Vagina (tissue), 2 donors: ENCODE measurements around the gene GMPPA. TPM values are rescaled to one million over a fixed set of nuclear protein-coding genes. Genes with fewer than 3 reads are reported as not detected.

Experiments
- DNase-seq, 2 donors: peaks; one replicate each; pipeline ENCODE4 v3.0.0-alpha.2; 2017; ENCODE audit errors: extremely low spot score in 2 of 2
- H3K27ac ChIP-seq: fragments of 200-600 bp; sonication (generic); one replicate; pipeline ENCODE4 v1.5.1; 2019
- H3K27me3 ChIP-seq: fragments of 200-600 bp; sonication (generic); one replicate; pipeline ENCODE4 v1.5.1; 2019
- H3K36me3 ChIP-seq, 2 donors: fragments of 200-600 bp; sonication (generic); one replicate each; pipeline ENCODE4 v1.5.1; 2017 to 2019
- H3K4me1 ChIP-seq: fragments of 200-600 bp; sonication (generic); one replicate; pipeline ENCODE4 v1.5.1; 2019
- H3K4me3 ChIP-seq, 2 donors: fragments of 200-600 bp; sonication (generic); 1 replicate in 1 of 2; 2 replicates in 1 of 2; pipeline ENCODE4 v1.5.1; 2016 to 2019
- H3K9me3 ChIP-seq: fragments of 200-600 bp; sonication (generic); one replicate; pipeline ENCODE4 v1.5.1; 2019
- POLR2A ChIP-seq, 2 donors: fragments of 450-650 bp; IDR thresholded peaks; one replicate each; pipeline ENCODE4 v1.6.1; 2017; ENCODE audit warnings: antibody characterized with exemption in 2 of 2, mild to moderate bottlenecking in 2 of 2, moderate library complexity in 2 of 2
- POLR2AphosphoS5 ChIP-seq, 2 donors: sonication (generic); formaldehyde crosslinking; IDR thresholded peaks; one replicate each; pipeline ENCODE4 v1.9.0; 2017; ENCODE audit warnings: antibody characterized with exemption in 2 of 2, mild to moderate bottlenecking in 2 of 2, low read depth in 1 of 2; ENCODE audit not compliant: insufficient read depth in 1 of 2
- intact Hi-C: fragments of 100-400 bp; cut with DNase I; formaldehyde crosslinking; loops from one replicate; pipeline ENCODE4 v1.15.1; 2023
- total RNA-seq: library from RNA; depleted of rRNA; stranded (reverse); fragments of >200 nt; gene quantifications from one replicate; pipeline ENCODE4 v1.2.3, GENCODE V29; 2016
- TF ChIP-seq, protein P1 (sequence below), 3 experiments: fragments of 450-650 bp in 2 of 3; fragments of 200-600 bp in 1 of 3; sonication (generic) in 1 of 3; IDR thresholded peaks; one replicate each; pipeline ENCODE4 v1.5.1; 2017 to 2019; ENCODE audit warnings: antibody characterized with exemption in 3 of 3, mild to moderate bottlenecking in 2 of 3, moderate library complexity in 2 of 3

Gene GMPPA
- total RNA-seq, 1 donor from 2014 or later = 35.4 TPM

DNA sequence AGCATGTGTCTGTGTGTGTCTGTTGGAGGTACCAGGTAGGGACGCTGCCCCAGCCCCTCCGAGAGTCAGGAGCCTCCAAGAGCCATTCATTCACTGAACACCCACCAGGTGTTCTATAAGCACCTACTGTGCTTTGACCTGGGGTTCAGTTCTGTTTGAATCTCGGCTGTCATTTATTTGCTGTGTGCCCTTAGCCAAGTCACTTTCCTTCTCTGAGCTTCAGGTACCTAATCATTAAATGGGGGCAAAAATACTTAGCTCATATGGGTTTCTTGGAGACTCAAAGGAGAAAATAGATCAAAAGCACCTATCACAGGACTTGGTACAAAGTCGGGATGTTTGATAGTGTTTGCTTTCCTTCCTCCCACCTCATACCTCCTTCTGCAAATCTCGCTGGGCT, 28.8 kb downstream of the GMPPA start:
- intact Hi-C loops = loop anchor here (2.0 to 5.0 kb wide), 2 partner anchors 55 to 123 kb away; no protein-coding TSS in a partner anchor
- H3K27me3 ChIP-seq = no peaks in the 10 kb centered on the region
- no peak overlapping the region for H3K27ac ChIP-seq
- no peak overlapping the region for H3K4me3 ChIP-seq
- H3K36me3 ChIP-seq = no peaks in the 10 kb centered on the region
- H3K4me1 ChIP-seq = peaks cover 10% of the 10 kb centered on the region
- TF ChIP-seq POLR2AphosphoS5 (IDR thresholded peaks at IDR 0.05; ENCODE audit: insufficient read depth in 1 of 2, low read depth in 1 of 2) (no peak), POLR2A (IDR thresholded peaks at IDR 0.05) (no peak)
- TF ChIP-seq, protein P1, sequence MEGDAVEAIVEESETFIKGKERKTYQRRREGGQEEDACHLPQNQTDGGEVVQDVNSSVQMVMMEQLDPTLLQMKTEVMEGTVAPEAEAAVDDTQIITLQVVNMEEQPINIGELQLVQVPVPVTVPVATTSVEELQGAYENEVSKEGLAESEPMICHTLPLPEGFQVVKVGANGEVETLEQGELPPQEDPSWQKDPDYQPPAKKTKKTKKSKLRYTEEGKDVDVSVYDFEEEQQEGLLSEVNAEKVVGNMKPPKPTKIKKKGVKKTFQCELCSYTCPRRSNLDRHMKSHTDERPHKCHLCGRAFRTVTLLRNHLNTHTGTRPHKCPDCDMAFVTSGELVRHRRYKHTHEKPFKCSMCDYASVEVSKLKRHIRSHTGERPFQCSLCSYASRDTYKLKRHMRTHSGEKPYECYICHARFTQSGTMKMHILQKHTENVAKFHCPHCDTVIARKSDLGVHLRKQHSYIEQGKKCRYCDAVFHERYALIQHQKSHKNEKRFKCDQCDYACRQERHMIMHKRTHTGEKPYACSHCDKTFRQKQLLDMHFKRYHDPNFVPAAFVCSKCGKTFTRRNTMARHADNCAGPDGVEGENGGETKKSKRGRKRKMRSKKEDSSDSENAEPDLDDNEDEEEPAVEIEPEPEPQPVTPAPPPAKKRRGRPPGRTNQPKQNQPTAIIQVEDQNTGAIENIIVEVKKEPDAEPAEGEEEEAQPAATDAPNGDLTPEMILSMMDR (IDR thresholded peaks at IDR 0.05) = no peak
- no peaks in the 10 kb centered on the region for H3K9me3 ChIP-seq
- DNase-seq = no peak

DNA sequence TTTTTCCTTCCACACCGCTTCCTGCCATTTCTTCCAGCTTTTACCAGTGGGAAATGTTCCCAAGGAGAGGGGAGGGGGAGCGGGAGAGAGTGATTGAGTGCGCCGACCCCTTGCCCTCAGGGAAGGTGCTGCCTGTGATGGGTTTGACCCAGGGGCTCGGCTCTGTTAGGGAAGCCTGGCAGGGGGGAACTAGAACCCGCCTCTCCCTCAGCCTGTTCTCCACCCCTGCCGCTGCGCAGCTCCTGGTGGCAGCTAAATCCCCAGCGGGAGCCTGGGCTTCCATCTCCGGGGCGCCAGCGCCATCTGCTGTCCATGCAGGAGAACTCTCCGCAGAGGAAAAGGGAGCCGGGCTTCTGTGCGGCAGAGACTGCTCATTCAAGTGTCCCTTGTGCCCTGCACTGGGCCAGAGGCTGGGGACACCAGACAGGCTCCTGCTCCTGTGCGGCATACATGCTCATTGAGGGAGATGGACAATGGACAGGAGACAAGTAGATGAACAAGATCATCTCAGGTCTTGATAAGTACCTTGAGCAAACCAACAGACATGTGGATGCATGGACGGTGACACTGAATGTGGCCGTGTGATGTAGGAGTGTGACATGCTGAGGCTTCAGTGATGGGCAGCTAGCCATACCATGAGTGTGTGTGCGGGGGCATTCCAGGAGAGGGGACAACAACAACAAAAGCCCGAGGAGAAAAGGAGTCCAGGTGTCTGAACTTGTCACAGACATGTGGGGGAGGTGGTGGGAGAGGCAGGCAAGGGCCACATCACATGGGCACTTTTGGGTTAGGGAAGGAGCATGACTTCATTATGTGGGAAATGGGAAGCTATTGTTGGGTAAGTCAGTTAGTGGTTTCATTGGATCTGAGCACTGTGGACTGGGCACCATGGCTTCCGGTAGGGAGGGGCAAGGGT, 31.6 kb downstream of the GMPPA start:
- H3K9me3 ChIP-seq = no peaks in the 10 kb centered on the region
- no peak for DNase-seq
- peak overlapping the region in 1 of 2 donors; percentile 36 for H3K4me3 ChIP-seq
- H3K36me3 ChIP-seq = no peaks in the 10 kb centered on the region
- intact Hi-C loops = no loop called here
- TF ChIP-seq POLR2AphosphoS5 (IDR thresholded peaks at IDR 0.05; ENCODE audit: insufficient read depth in 1 of 2, low read depth in 1 of 2) (peak; percentile 34 to 52), POLR2A (IDR thresholded peaks at IDR 0.05) (no peak)
- TF ChIP-seq, protein P1 (IDR thresholded peaks at IDR 0.05) = peak; percentile 94 to 99 (median 99)
- no peaks in the 10 kb centered on the region for H3K4me1 ChIP-seq
- H3K27me3 ChIP-seq = no peaks in the 10 kb centered on the region
- no peak overlapping the region for H3K27ac ChIP-seq

DNA sequence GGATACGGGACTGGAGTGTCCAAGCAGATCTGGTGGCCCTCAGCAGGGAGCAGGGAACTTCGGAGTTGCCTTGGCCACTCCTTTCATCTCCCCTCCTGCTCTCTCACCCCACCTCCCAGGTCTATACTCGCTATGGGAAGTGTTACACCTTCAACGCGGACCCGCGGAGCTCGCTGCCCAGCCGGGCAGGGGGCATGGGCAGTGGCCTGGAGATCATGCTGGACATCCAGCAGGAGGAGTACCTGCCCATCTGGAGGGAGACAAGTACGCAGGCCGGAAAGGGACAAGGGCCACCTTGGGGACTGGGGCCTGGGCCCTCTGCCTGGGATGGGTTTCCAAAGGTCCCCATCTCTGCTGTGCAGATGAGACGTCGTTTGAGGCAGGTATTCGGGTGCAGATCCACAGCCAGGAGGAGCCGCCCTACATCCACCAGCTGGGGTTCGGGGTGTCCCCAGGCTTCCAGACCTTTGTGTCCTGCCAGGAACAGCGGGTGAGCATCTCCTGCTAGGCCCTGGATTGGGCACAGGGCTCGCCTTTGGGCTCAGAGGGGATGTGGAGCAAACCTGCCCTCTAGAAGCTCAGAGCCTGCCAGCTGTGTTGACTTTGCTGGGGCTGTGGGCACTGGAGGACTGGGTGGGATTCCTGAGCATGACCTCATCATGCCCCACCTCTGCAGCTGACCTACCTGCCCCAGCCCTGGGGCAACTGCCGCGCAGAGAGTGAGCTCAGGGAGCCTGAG, 33.1 kb downstream of the GMPPA start:
- Histone ChIP-seq H3K27ac (no peak overlapping the region), H3K36me3 (no peaks in the 10 kb centered on the region), H3K4me3 (no peak overlapping the region), H3K9me3 (no peaks in the 10 kb centered on the region), H3K27me3 (no peaks in the 10 kb centered on the region), H3K4me1 (no peaks in the 10 kb centered on the region)
- TF ChIP-seq POLR2A (IDR thresholded peaks at IDR 0.05) (no peak), POLR2AphosphoS5 (IDR thresholded peaks at IDR 0.05; ENCODE audit: insufficient read depth in 1 of 2, low read depth in 1 of 2) (no peak)
- TF ChIP-seq, protein P1 (IDR thresholded peaks at IDR 0.05) = no peak
- intact Hi-C loops = loop anchor here (2.0 kb wide), 1 partner anchor 131 kb away; no protein-coding TSS in a partner anchor
- DNase-seq = no peak

DNA sequence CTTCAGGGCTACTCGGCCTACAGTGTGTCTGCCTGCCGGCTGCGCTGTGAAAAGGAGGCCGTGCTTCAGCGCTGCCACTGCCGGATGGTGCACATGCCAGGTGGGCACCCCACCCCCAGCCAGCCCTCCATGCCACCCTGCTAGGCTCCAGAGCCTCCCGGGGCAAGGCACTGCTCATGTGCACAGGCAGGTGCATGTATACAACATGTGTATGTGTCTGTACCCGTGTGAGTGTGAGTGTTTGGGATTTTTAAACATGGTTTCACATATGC, 33.6 kb downstream of the GMPPA start:
- no peaks in the 10 kb centered on the region for H3K27me3 ChIP-seq

More for the DNA sequence above, 33.6 kb downstream of the GMPPA start:
- Histone ChIP-seq H3K4me1 (no peaks in the 10 kb centered on the region), H3K9me3 (no peaks in the 10 kb centered on the region), H3K4me3 (no peak overlapping the region), H3K36me3 (no peaks in the 10 kb centered on the region), H3K27ac (no peak overlapping the region)
- intact Hi-C loops = loop anchor here (2.0 kb wide), 1 partner anchor 132 kb away; no protein-coding TSS in a partner anchor
- no peak for DNase-seq
- TF ChIP-seq, protein P1 (IDR thresholded peaks at IDR 0.05) = no peak
- TF ChIP-seq POLR2AphosphoS5 (IDR thresholded peaks at IDR 0.05; ENCODE audit: insufficient read depth in 1 of 2, low read depth in 1 of 2) = no peak
- no peak for TF ChIP-seq POLR2A (IDR thresholded peaks at IDR 0.05)
